DOHH2 (cell line): ENCODE data around the gene PRRC2A.

ENCODE experiments used
- CTCF ChIP-seq: fragments of 200-600 bp; sonication (generic); IDR thresholded peaks from one replicate; pipeline ENCODE4 v1.5.1; 2014; ENCODE audit warnings: antibody characterized with exemption, mild to moderate bottlenecking, low read depth, low read length; ENCODE audit not compliant: poor library complexity, severe bottlenecking
- EZH2phosphoT487 ChIP-seq: fragments of 200-600 bp; sonication (generic); IDR thresholded peaks from 2 replicates; pipeline ENCODE4 v1.6.1; 2017; ENCODE audit warnings: borderline replicate concordance, mild to moderate bottlenecking, antibody characterized with exemption, low read length, moderate library complexity, mixed read lengths

GRCh38 chr6:31654574-31655348 lies 34.2 kb downstream of the PRRC2A start:
- TF ChIP-seq CTCF, result no peak
- no peak for TF ChIP-seq EZH2phosphoT487
